DND-41 (cell line): ENCODE data around the gene GRWD1.

Experiments
- ATAC-seq: fragments of 200-7000 bp; cut with Tn5 transposase; 3 replicates; pipeline ENCODE4 v1.9.1; 2021; ENCODE audit warnings: low read depth; ENCODE audit not compliant: insufficient read depth
- DNase-seq: peaks from one replicate; pipeline ENCODE4 v3.0.0-alpha.2; 2020
- H2AFZ ChIP-seq: 2 replicates; pipeline ENCODE4 v1.6.0; 2012; ENCODE audit warnings: low read depth, low read length
- H3K27ac ChIP-seq: 2 replicates; pipeline ENCODE4 v1.5.1; 2012; ENCODE audit warnings: low read length, inconsistent platforms
- H3K27me3 ChIP-seq: fragments of 200-600 bp; sonication (generic); 2 replicates; pipeline ENCODE4 v1.6.0; 2012; ENCODE audit warnings: low read length, mild to moderate bottlenecking, inconsistent platforms; ENCODE audit not compliant: insufficient read depth, poor library complexity
- H3K36me3 ChIP-seq: 2 replicates; pipeline ENCODE4 v1.5.1; 2012; ENCODE audit warnings: low read length, inconsistent platforms; ENCODE audit not compliant: insufficient read depth
- H3K4me1 ChIP-seq: 2 replicates; pipeline ENCODE4 v1.5.1; 2012; ENCODE audit warnings: mild to moderate bottlenecking, low read length; ENCODE audit not compliant: insufficient read depth
- H3K4me2 ChIP-seq: 2 replicates; pipeline ENCODE4 v1.6.0; 2012; ENCODE audit warnings: mild to moderate bottlenecking, moderate library complexity, low read length, inconsistent platforms; ENCODE audit not compliant: insufficient read depth
- H3K4me3 ChIP-seq, 2 experiments: fragments of 200-600 bp in 1 of 2; shearing (Covaris generic) in 1 of 2; 2 replicates each; pipeline ENCODE4 v1.5.1; 2012 to 2016; ENCODE audit warnings: inconsistent platforms in 2 of 2, low read length in 2 of 2, mild to moderate bottlenecking in 2 of 2, low read depth in 1 of 2, moderate library complexity in 1 of 2
- H3K79me2 ChIP-seq: 2 replicates; pipeline ENCODE4 v1.6.0; 2012; ENCODE audit warnings: low read length, inconsistent platforms; ENCODE audit not compliant: insufficient read depth
- H3K9ac ChIP-seq: 2 replicates; pipeline ENCODE4 v1.6.0; 2012; ENCODE audit warnings: low read depth, mild to moderate bottlenecking, inconsistent platforms, low read length, moderate library complexity
- H3K9me3 ChIP-seq: 2 replicates; pipeline ENCODE4 v1.5.1; 2012; ENCODE audit warnings: low read length, moderate library complexity, mild to moderate bottlenecking, inconsistent platforms; ENCODE audit not compliant: insufficient read depth, severe bottlenecking
- H4K20me1 ChIP-seq: 2 replicates; pipeline ENCODE4 v1.6.0; 2012; ENCODE audit warnings: low read length; ENCODE audit not compliant: insufficient read depth
- EZH2 ChIP-seq: IDR thresholded peaks from 3 replicates; pipeline ENCODE4 v1.6.1; 2012; ENCODE audit warnings: borderline replicate concordance, low read depth, mild to moderate bottlenecking, moderate library complexity, low read length, inconsistent platforms; ENCODE audit not compliant: severe bottlenecking
- TF ChIP-seq, protein P1 (sequence below): IDR thresholded peaks from 2 replicates; pipeline ENCODE4 v1.5.1; 2012; ENCODE audit warnings: borderline replicate concordance, low read length, moderate library complexity, mild to moderate bottlenecking; ENCODE audit not compliant: poor library complexity, severe bottlenecking; ENCODE audit errors: extremely low read depth

GRWD1 gene

DNA sequence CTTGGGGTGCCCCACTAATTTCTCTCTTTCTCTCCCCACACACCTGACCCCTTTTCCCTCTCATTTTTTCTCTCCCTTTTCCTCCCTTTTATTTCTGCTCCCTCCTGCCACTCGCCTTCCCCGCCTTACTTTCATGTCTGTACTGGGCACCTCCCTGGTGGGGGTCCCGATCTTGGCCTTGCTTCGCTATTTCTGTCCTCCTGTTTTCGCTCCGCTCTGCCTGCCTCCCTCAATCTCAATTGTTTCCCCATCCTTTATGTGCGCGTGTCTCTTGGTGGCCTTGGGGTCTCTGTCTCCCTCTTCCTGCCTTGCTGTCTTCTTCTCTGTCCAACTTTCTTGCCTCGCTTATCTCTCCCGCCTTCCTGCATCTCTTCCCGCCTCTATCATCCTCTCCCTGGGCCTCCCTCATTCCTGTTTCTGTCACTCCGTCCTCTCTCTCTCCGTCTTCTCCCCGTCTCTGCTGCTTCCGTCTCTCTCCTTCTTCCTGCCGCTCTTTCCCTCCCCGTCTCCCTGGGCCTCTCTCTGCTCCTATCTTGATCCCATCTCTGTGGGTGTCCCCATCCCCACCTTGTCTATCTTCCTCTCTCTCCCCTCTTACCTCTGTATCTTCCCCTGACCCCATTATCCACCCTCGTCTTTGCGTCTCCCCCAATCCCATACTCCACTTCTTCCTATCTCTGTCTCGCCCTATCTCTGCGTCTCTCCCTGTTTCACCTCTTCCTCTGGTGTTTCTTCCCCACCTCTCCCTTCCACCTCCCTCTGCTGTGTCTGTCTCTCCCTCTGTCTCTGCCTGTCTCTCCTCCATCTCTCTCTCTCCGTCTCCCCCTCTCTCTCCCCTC lies 48.3 kb upstream of the GRWD1 start:
- Histone ChIP-seq H2AFZ (no peak overlapping the region; the same call in 1 of the 2 replicates), H3K9ac (no peak overlapping the region), H3K27me3 (peaks cover 45% of the 10 kb centered on the region), H3K79me2 (no peaks in the 10 kb centered on the region), H3K4me2 (no peak overlapping the region), H3K36me3 (no peaks in the 10 kb centered on the region), H3K4me3 (no peak overlapping the region), H4K20me1 (no peaks in the 10 kb centered on the region), H3K27ac (no peak overlapping the region), H3K4me1 (0 out of 2 replicates have a peak, but pooled peaks cover 4% of the 10 kb centered on the region), H3K9me3 (no peaks in the 10 kb centered on the region)
- no peak for TF ChIP-seq EZH2
- TF ChIP-seq, protein P1, sequence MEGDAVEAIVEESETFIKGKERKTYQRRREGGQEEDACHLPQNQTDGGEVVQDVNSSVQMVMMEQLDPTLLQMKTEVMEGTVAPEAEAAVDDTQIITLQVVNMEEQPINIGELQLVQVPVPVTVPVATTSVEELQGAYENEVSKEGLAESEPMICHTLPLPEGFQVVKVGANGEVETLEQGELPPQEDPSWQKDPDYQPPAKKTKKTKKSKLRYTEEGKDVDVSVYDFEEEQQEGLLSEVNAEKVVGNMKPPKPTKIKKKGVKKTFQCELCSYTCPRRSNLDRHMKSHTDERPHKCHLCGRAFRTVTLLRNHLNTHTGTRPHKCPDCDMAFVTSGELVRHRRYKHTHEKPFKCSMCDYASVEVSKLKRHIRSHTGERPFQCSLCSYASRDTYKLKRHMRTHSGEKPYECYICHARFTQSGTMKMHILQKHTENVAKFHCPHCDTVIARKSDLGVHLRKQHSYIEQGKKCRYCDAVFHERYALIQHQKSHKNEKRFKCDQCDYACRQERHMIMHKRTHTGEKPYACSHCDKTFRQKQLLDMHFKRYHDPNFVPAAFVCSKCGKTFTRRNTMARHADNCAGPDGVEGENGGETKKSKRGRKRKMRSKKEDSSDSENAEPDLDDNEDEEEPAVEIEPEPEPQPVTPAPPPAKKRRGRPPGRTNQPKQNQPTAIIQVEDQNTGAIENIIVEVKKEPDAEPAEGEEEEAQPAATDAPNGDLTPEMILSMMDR: no peak
- no peak for ATAC-seq
- no peak for DNase-seq

DNA sequence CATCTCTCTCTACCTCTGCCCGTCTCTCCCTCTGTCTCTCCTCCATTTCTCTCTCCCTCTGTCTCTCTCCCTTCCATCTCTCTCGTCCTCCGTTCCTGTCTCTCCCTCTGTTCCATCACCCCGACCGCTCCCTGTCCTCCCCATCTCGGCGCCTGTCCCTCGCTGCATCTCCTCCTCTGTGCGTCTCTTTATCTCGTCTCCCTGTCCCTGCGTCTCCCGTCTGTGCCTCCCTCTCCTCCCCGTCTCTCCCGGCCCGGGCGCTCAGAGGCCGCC lies 47.7 kb upstream of the GRWD1 start:
- Histone ChIP-seq H3K4me3 (no peak overlapping the region), H3K4me2 (no peak overlapping the region), H3K4me1 (0 out of 2 replicates have a peak, but pooled peaks cover 4% of the 10 kb centered on the region), H3K36me3 (no peaks in the 10 kb centered on the region), H3K9me3 (no peaks in the 10 kb centered on the region), H3K27ac (no peak overlapping the region), H3K79me2 (no peaks in the 10 kb centered on the region), H3K9ac (no peak overlapping the region), H2AFZ (no peak overlapping the region), H4K20me1 (no peaks in the 10 kb centered on the region), H3K27me3 (peaks cover 43% of the 10 kb centered on the region)
- no peak for ATAC-seq
- no peak for TF ChIP-seq EZH2
- TF ChIP-seq, protein P1: no peak
- no peak for DNase-seq

- H3K36me3 ChIP-seq: no peaks in the 10 kb centered on the region
- H3K9ac ChIP-seq: no peak overlapping the region
- H2AFZ ChIP-seq: no peak overlapping the region
- H3K4me3 ChIP-seq: no peak overlapping the region
- H3K27ac ChIP-seq: no peak overlapping the region
- DNase-seq (no peak), ATAC-seq (no peak)
- H3K9me3 ChIP-seq: no peaks in the 10 kb centered on the region
- 0 out of 2 replicates have a peak, but pooled peaks cover 4% of the 10 kb centered on the region for H3K4me1 ChIP-seq
- TF ChIP-seq, protein P1: no peak
- no peak for TF ChIP-seq EZH2
- H3K79me2 ChIP-seq: no peaks in the 10 kb centered on the region
- H3K4me2 ChIP-seq: no peak overlapping the region
- no peaks in the 10 kb centered on the region for H4K20me1 ChIP-seq
- peaks cover 38% of the 10 kb centered on the region for H3K27me3 ChIP-seq
Observed at GRCh38 chr19:48398375-48399235, 47.2 kb upstream of the GRWD1 start.
